GOT3 (cell line): Measurements from ENCODE around the gene SPATA9.
A peak's percentile ranks its signal among the peaks of the same experiment; 100 is the strongest.
"Not testable (repeated sequence)": the region's sequence is repeated elsewhere in the genome, so short reads cannot be mapped to it uniquely, and the experiment has no call there.

ENCODE experiments used
- DNase-seq: peaks from one replicate; lab custom pipeline; 2025; ENCODE audit warnings: mixed read lengths; lab: John Stamatoyannopoulos, UW

Gene SPATA9

DNA sequence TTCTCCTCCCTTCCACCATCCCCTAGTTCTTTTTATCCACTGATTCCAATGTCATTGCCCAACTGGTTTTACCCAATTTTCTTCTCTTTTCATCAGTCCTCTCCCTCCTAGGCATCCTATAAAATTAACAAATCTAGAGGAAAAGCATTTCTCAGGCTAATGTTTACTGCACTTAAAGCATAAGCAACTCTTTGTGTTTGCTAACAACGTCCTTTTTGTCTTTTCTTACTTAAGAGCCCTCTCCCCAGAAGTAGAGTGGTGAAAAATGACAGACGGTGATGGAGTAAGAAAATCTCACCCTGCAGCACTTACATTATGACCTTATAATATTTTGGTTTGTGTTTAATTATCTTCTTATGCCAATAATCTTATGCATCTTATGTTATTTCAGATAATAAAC, 1.6 kb upstream of the SPATA9 start:
- DNase-seq: no peak

DNA sequence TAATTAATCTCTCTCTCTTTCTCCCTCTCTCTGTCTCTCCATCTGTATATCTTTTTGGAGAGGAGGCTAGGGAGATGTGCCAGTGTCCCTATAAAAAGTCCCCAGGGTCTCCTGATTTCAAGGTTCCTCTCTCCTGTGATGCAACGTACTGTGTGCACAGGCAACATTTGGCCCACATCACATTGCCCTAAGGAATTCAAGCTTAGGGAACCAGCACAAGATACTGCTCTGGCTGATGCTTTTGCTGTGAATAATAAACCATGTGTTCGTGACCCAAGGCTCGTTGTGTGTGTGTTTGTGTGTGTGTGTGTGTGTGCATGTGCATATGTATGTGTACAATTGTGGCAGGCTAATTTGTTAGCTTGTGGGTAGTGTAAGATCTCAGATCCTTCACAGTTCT, 9.7 kb downstream of the SPATA9 start:
- no peak for DNase-seq

DNA sequence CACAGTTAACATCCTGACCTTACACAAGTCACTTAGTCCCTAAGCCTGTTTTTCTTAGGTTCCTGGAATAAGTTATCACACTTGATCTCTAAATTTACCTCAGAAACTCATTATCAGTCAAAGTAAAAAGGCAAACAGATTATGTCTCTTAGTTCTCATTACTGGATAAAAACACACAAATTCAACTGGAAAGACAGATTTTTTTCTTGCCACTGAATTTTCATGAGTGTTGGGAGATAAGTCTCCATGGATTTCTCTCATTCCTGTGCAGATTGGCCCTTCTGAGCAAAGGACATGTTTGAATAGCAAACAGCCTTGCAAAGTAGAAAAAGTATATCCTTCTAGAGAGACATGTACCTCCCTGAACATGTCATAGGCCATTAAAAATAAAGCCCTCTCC, 10.2 kb downstream of the SPATA9 start:
- DNase-seq: no peak

DNA sequence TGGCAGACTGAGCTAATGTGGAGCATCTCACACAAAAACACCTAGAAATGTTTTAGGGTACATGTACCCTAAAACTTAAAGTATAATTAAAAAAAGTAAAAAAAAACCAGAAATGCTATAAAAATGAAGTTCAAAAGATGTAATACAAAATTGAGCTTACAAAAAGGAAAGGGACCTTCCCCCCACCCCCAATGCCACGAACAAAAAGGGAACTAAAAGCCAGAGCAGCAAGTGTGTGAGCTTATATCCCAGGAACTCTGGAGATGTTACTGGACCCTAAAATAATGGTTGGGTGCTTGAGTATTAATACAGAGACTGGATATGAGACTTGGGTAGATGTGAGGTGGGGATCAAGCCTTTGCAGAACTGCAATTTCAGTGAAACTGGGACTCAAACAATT, 11.0 kb downstream of the SPATA9 start:
- no peak for DNase-seq

DNA sequence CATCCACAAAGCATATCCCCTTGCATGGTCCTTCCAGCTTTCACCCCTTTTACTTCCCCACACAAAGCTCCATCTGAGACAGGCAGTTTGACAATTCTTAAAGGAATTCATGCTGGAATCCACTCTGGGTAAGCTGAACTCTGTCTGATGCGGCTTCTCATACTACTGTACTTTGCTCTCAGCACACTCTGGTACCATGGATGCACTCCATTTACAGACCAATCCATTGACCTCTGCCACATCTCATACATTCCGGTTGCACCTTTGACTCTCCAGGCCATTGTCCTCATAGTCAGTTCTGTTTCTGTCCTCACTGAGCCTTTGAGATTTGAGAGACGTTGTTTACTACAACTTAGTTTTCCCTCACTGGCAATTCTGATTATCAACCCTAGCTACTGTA, 12.2 kb downstream of the SPATA9 start:
- no peak for DNase-seq

DNA sequence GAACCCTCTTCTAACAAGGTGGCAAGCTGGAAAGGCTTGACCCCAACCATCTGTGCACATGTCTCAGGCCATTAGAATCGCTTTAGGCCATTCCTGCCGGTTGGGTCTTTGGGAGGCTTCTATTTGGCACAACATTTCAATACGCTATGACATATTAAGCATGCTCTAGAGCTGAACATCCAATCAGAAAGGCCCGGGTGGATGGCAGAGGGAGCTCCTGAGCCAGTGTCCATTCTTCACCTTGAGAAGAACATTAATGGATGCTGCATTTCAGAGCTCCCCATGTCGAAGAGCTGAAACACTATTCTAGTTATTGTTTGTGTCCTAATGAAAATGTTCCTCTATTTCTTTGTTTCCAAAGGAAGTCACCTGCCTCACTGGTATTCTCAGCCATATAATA, 12.8 kb downstream of the SPATA9 start:
- DNase-seq: no peak

DNA sequence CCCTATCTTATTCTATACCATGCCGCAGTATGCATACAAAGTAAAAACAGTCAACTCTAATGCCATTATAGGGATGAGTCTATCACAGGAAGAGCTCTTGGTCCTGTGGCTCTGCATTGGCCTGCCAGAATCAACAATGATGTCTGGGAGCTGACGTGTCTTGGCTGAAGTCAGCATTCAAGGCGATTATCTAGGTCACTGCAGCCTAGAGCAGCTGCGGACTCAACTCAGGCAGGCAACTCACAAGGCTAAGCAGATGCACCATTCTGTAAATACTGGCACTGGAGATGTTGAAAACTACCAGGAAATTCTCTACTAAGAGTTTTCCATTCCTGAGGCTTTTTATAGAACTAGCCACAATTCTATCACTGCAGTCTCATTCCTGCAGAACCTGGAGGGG, 13.3 kb downstream of the SPATA9 start:
- peak; percentile 21 for DNase-seq

DNA sequence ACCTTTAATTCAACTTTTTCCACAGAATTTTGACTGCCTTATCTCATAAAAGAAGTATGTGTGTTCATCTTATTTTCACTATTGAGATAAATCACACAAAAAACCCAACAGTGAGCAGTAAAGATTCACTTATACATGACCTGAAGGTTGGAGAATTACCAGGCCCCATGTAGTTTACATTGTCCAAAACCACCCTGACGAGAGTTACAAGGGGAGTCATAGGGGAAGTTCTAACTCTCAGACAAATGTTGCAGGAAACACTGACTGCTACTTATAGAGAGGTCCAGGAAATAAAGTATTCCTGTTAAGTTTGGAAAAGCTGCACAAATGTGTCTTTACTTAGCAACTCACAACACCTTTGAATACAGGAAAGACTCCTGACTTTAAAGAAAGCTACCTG, 14.1 kb downstream of the SPATA9 start:
- no peak for DNase-seq

DNA sequence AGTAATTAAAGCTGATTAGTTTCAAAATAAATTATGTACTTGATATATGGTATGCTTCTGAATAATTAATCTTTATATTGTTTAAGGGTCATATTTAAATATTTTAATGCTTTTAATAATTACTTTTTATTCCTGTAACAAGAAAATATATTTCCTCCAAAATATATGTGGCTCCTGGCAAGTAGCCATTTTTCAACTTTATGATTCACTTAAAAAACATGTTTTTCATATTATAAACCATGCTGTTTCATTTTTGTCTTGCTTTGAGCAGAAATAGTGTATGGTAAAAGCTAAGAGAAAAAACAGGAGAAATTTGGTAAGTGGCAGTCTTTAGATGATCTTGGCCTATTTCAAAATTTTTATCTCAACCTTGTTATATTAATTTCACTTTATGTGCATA, 14.6 kb downstream of the SPATA9 start:
- DNase-seq: no peak

DNA sequence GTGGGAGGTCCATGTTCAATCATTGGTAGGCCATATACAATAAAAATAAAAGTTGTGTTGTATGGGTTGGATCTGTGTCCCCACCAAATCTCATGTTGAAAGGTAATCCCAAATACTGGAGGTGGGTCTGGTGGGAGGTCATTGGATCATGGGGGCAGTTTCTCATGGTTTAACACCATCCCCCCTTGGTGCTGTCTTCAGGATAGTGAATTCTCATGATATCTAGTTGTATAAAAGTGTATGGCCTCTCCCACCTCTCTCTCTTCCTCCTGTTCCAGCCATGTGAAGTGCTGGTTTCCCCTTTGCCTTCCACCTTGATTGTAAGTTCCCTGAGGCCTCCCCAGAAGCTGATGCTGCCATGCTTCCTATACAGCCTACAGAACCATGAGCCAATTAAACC, 15.1 kb downstream of the SPATA9 start:
- DNase-seq: no peak

DNA sequence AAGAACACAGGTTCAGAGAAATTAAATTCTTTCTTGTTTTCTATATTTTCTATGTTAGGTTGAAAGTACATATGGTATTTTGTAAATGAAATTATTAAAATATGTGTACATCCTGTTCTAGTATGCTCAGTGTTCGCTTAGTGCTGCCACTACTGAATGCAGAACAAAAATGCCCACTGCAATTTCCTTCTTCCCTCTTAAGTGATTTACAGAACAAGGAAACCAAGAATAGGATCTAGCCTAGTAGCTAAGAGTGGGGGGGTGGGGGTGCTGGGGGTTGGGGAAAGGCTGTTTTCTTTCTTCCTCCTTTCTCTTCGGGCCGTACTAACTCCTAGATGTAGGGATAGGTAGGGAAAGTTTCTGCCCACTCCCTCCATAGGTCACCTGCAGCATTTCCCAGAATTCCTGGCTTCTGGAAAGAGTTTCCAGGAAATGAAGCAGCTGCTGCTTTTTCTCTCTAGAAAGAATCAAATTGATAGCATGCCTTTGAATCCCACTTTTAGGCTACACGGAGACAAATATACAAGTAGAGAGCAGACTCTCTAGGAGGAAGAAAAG, 15.7 kb downstream of the SPATA9 start:
- no peak for DNase-seq

DNA sequence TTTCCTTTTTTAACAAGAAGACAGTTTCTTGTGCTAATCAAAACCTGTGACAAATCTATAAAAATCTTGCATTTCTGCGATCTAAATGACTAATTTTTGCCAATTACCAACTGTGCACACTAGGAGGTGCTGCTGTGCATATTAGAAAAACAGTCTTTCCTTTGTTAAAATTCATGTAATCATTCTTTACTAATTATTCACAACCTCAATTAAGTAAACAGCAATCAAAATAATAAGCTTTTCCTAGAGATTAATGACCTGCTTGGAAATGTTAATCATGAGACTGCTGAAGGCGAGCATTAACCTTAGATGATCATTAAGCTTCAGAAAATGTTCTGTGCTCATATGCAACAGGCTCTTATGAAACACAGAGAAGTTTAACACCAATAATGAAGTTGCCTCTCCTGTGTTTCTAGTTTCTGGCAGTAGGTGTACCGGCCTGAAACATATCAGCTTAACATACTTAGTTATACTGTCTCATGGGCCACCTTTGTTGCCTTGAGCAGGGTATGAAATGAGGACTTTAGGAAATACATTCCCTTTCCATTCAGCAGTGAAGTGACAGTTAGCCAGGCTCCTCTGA, 18.5 kb downstream of the SPATA9 start:
- no peak for DNase-seq

DNA sequence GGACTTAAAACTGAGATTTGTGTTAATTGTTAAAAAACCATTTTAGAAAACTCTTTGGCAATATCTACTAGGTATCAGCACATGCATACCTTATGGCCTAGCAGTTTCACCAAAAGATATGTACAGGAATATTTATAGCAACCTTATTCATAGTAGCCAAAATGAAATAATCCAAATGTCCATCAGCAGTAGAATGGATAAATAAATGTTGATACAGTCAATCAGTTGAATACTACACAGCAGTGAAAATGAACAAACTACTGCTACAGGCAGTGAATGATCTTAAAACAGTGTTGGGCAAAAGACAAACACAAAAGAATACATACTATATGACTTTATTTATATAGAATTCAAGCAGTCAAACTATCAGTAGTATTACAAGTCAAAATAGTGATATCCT, 19.8 kb downstream of the SPATA9 start:
- no peak for DNase-seq

DNA sequence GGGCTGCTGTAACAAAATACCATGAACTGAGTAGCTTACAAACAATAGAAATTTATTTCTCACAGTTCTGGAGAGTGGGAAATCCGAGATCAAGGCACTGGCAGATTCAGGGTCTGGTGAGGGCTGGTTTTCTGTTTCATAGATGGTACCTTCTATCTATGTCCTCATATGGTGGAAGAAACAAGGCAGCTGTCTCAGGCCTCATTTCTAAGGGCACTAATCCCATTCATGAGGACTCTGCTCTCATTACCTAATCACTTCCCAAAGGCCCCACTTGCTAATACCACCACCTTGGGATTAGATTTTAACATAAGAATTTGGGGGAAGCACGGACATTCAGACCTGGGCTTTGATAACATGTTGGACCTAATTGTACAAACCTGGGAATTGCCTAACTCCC, 22.7 kb downstream of the SPATA9 start:
- no peak for DNase-seq

DNA sequence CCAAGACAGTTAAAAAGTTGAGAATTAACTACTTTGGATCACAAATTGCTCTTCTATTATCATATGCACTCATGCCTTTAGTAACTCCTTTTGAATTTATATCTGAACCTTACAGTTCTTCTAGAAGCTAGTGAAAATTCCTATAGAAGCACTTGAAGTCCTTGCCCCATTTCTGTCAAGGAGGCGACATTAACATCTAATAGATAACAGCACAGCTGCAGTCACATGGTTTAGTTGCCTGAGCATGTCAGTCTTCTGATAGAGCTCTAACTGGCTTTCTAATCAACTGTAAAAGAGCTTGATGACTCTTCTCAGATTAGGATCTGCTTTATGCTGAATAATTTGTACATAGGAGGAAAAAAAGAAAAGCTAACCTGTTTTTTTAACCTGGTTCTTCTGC, 27.2 kb downstream of the SPATA9 start:
- no peak for DNase-seq

DNA sequence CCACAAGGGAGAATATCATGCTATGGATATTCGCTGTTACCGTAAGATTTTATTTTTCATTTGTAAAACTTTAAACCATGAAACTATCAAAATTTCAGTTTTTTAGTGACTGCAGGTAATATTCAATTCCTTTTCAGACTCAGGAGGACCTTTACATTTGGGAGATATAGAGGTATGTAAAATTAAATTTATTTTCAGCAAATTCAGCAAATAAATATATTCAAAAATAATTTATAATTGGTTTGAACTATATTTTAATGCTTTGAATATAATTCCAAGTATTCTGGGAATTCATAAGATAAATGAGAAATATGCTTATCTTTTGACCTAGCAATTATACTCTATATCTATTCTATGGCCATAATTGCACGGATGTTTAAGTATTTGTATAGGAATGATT, 28.6 kb downstream of the SPATA9 start:
- DNase-seq: no peak

DNA sequence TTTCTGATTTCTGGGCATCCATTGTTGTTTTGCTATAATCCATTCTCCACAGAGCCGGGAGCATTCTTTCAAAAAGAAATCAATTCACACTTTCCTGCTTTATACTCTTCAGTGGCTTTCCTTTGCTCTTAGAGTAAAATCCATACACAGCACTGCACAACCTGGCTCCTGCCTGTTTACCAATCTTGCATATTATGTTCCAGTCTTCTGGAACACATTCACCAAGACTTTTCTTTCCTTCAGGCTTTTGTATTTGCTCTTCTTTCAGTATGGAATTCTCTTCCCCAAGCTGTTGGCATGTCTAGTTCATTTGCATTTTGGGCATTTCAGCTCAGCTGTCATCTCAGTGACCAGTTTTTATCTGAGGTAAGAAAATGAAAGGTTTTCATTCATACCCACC, 29.9 kb downstream of the SPATA9 start:
- no peak for DNase-seq

DNA sequence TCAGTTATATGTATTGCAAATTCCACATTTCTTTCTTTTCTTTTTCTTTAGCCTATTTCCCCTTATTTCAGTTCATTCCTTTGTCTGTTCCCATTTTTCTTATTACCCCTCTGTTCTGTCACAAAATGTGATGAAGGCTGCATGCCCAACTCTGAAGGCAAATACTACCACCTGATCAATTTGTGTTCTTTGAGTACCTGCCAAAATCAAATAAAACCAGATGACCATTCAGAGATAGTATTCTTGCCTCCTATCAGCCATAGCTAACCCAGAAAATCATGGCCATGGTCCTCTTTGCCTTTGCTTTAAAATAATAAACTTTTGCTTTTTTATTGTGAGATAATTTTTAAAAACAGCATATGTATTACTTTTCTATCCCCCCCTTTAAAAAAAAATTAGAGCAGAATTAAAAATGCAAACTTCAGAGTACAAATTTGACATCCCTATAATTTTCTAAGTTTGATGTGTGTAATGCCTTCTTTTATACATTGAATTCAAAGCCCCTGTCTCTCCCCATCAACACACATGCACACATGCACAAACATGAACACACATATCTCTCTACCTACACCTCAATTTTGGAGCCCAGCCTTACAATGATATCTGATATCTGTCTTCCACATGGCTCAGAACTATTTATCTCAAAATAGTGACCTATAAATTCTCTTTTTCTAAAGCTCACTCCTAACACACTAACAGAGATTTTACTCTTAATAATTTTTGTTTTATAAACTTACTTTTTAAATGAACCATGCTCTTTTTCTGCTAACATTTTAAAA, 32.8 kb downstream of the SPATA9 start:
- DNase-seq: no peak

DNA sequence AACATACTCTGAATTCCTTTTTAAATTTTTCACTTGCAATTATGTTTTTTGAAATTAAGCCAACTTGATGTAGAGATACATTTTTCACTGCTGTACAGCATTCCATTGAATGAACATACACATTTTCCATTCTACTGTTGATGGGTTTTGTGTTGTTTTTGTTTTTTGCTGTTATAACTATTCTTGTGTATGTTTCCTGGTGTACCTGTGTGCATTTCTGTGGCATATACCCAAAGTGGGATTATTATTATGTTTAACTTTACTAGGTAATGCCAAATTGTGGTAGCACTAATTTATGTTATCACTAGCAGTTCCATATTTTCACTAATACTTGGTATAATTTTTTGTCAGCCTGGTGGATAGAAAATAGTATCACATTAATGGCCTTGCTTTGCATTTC, 33.5 kb downstream of the SPATA9 start:
- DNase-seq: no peak

DNA sequence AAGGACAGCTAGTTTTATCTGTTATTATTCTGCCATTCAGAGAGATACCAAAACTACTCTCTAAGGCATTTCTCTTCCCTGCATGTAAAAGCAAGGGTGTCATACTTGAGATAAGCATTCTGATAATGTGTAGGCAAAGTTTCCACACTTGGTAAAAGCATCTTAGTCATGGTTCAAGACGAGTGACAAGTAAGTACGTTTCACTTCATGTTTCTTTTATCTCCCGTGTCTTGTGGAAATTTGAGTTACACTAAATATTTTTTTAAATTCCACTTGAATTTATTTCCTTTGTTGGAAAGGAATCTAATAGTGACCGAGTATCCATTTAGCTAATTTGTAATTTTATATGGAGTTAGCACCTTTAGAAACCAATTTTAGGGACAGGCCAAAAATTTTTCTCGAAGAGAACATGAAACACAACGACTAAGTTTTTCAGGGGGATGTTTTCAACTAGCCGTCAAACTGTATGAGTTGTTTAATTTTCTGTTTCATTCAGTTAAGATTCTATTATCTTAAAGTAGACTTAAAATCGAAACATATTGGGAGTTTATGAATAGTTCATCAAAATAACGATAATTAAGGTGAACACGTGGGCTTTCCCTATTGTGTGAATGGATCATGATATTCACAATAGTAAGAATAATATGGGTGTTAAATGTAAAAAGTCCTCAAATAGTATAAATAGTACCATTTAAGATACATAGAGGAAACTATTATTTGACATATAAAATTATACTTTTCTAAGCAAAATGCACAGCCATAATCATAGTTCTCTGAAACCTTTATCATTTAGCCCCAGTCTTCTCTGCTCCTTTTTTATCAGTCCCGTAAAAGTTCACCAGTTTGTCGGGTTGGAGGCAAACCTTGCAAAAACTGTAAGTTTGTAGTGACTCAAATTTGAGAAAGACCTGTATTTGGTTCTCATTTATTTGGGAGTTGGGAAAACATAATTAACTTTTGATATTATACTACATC, 34.6 kb downstream of the SPATA9 start:
- no peak for DNase-seq

DNA sequence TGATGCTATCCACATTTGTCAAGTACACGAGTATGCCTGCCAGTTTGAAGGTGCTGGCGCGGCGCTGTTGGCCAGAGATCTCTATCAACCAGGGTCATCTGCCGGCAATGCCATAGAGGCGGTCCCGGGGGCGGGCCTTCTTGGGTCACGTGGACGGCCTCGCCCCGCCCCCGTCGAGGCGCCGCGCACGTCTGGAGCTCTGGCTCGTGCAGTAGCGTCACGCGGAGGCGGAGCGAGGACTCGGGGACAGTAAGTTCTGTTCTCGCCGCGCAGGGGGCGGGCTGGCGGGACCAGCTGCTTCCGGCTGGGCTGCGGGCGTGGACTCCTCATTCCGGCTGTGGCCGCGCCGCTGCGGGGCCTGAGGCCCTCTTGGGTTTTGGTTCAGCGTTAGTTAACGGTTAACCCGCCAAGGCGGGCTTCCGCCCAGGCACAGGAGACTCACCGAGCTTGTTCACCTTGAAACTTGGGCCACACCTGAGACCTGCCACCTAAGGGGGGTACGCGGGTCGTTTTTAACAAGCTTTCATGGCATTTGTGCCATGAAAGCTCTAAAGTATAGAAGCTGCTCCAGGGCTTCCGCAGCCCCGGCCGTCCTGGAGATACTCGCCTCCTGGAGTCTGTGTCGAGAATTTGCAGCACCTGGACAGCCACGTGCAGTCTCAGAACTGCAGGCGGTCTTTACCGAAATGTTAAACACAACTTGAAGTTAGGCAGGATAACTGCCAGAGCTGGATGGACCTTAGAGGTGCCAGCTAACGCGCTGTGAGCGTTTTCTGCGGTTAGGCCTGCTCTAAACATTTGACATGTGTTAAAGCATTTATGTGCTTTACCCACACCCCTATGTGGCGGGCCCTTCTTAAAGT, 36.0 kb downstream of the SPATA9 start, which contains the start of gene RFESD:
Gene RFESD, plus strand, starts transcription at position 209 of the 863 bp plus-strand sequence. CDS start 5,495 bp downstream, outside the sequence.
- peak; percentile 87 for DNase-seq

DNA sequence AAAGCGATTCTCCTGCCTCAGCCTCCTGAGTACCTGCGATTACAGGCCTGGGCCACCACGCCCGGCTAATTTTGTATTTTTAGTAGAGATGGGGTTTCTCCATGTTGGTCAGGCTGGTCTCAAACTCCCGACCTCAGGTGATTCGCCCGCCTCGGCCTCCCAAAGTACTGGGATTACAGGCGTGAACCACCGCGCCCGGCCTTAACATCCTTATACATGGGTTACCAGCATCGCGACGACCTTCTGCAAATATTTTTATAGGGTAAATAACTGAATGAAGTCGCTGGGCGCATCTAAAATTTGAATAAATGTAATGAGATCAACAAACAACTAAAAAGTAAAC, 36.6 kb downstream of the SPATA9 start:
- DNase-seq: not testable (repeated sequence)
